SJSA1 (cell line): ENCODE measurements around the gene LRP1. TPM values are rescaled to one million over a fixed set of nuclear protein-coding genes. Genes with fewer than 3 reads are reported as not detected.
A peak's percentile ranks its signal among the peaks of the same experiment; 100 is the strongest.

Source experiments
- DNase-seq, 2 experiments: peaks; one replicate each; pipeline ENCODE4 v3.0.0-alpha.2; 2015 to 2020; ENCODE audit warnings: low spot score in 2 of 2, low read depth in 1 of 2
- H3K27ac ChIP-seq: fragments of 250-450 bp; sonication (Bioruptor Pico); 2 replicates; pipeline ENCODE4 v1.5.1; 2020; ENCODE audit warnings: mild to moderate bottlenecking, moderate library complexity
- H3K27me3 ChIP-seq: fragments of 250-450 bp; sonication (Bioruptor Pico); replicated peaks from 2 replicates; pipeline ENCODE4 v1.5.1; 2020; ENCODE audit warnings: mild to moderate bottlenecking, moderate library complexity
- H3K36me3 ChIP-seq: fragments of 250-450 bp; sonication (Bioruptor Pico); 2 replicates; pipeline ENCODE4 v1.5.1; 2020; ENCODE audit warnings: mild to moderate bottlenecking
- H3K4me1 ChIP-seq: fragments of 250-450 bp; sonication (Bioruptor Pico); replicated peaks from 2 replicates; pipeline ENCODE4 v1.6.1; 2021; ENCODE audit warnings: mild to moderate bottlenecking
- H3K4me3 ChIP-seq: fragments of 250-450 bp; sonication (Bioruptor Pico); 2 replicates; pipeline ENCODE4 v1.5.1; 2020; ENCODE audit warnings: mild to moderate bottlenecking
- H3K9me3 ChIP-seq: fragments of 250-450 bp; sonication (Bioruptor Pico); replicated peaks from 2 replicates; pipeline ENCODE4 v1.5.1; 2020; ENCODE audit warnings: mild to moderate bottlenecking
- total RNA-seq: library from RNA; depleted of rRNA; stranded (reverse); fragments of >200 nt; shearing (Covaris generic); gene quantifications from 2 replicates; pipeline ENCODE4 v1.2.3, GENCODE V29; 2014

Gene LRP1
- total RNA-seq, 1 experiment from 2014 or later = 33.3 TPM

GRCh38 chr12:57156701-57157403, 28.6 kb downstream of the LRP1 start:
- DNase-seq = no peak
- no peaks in the 10 kb centered on the region for H3K9me3 ChIP-seq
- H3K4me1 ChIP-seq = peaks cover 12% of the 10 kb centered on the region
- peaks cover 95% of the 10 kb centered on the region for H3K36me3 ChIP-seq
- no peak overlapping the region for H3K4me3 ChIP-seq
- no peaks in the 10 kb centered on the region for H3K27me3 ChIP-seq
- H3K27ac ChIP-seq = no peak overlapping the region

- Histone ChIP-seq H3K36me3 (peaks cover 96% of the 10 kb centered on the region), H3K27ac (no peak overlapping the region), H3K27me3 (no peaks in the 10 kb centered on the region), H3K9me3 (no peaks in the 10 kb centered on the region), H3K4me1 (peaks cover 4% of the 10 kb centered on the region), H3K4me3 (no peak overlapping the region)
- DNase-seq = no peak
Observed at GRCh38 chr12:57157588-57158173, 29.4 kb downstream of the LRP1 start.

- DNase-seq = no peak
- peaks cover 96% of the 10 kb centered on the region for H3K36me3 ChIP-seq
- no peak overlapping the region for H3K4me3 ChIP-seq
- H3K27ac ChIP-seq = no peak overlapping the region
- no peaks in the 10 kb centered on the region for H3K9me3 ChIP-seq
- no peaks in the 10 kb centered on the region for H3K27me3 ChIP-seq
- no peaks in the 10 kb centered on the region; the same call in 1 of the 2 replicates for H3K4me1 ChIP-seq
Observed at GRCh38 chr12:57158186-57158585, 29.9 kb downstream of the LRP1 start.

- no peaks in the 10 kb centered on the region for H3K9me3 ChIP-seq
- peaks cover 94% of the 10 kb centered on the region for H3K36me3 ChIP-seq
- H3K4me1 ChIP-seq = no peaks in the 10 kb centered on the region
- DNase-seq = no peak
- no peak overlapping the region for H3K27ac ChIP-seq
- H3K4me3 ChIP-seq = no peak overlapping the region
- H3K27me3 ChIP-seq = no peaks in the 10 kb centered on the region
Observed at GRCh38 chr12:57158665-57159064, 30.4 kb downstream of the LRP1 start.

GRCh38 chr12:57159311-57159710, 31.0 kb downstream of the LRP1 start:
- no peaks in the 10 kb centered on the region for H3K9me3 ChIP-seq
- H3K36me3 ChIP-seq = peaks cover 97% of the 10 kb centered on the region
- H3K27ac ChIP-seq = no peak overlapping the region
- H3K4me3 ChIP-seq = no peak overlapping the region
- H3K27me3 ChIP-seq = no peaks in the 10 kb centered on the region
- peaks cover under 1% of the 10 kb centered on the region; the same call in 1 of the 2 replicates for H3K4me1 ChIP-seq
- DNase-seq = no peak

- Histone ChIP-seq H3K36me3 (peaks cover 97% of the 10 kb centered on the region), H3K27ac (no peak overlapping the region), H3K4me1 (peaks cover 7% of the 10 kb centered on the region), H3K27me3 (no peaks in the 10 kb centered on the region), H3K9me3 (no peaks in the 10 kb centered on the region), H3K4me3 (no peak overlapping the region)
- DNase-seq = no peak
Observed at GRCh38 chr12:57160040-57160439, 31.8 kb downstream of the LRP1 start.

GRCh38 chr12:57160741-57161140, 32.5 kb downstream of the LRP1 start:
- Histone ChIP-seq H3K36me3 (peaks cover 97% of the 10 kb centered on the region), H3K27ac (no peak overlapping the region), H3K4me1 (peaks cover 14% of the 10 kb centered on the region)

GRCh38 chr12:57161491-57161890, 33.2 kb downstream of the LRP1 start:
- no peaks in the 10 kb centered on the region for H3K27me3 ChIP-seq
- DNase-seq = no peak
- H3K4me3 ChIP-seq = no peak overlapping the region
- no peaks in the 10 kb centered on the region for H3K9me3 ChIP-seq
- H3K27ac ChIP-seq = no peak overlapping the region
- peaks cover 98% of the 10 kb centered on the region for H3K36me3 ChIP-seq
- peaks cover 22% of the 10 kb centered on the region for H3K4me1 ChIP-seq

More at GRCh38 chr12:57160741-57161140, 32.5 kb downstream of the LRP1 start:
- Histone ChIP-seq H3K4me3 (no peak overlapping the region), H3K27me3 (no peaks in the 10 kb centered on the region), H3K9me3 (no peaks in the 10 kb centered on the region)
- DNase-seq = no peak

GRCh38 chr12:57162553-57163125, 34.4 kb downstream of the LRP1 start:
- no peaks in the 10 kb centered on the region for H3K27me3 ChIP-seq
- H3K4me3 ChIP-seq = no peak overlapping the region
- H3K9me3 ChIP-seq = no peaks in the 10 kb centered on the region
- H3K4me1 ChIP-seq = peaks cover 33% of the 10 kb centered on the region
- H3K36me3 ChIP-seq = peaks cover 97% of the 10 kb centered on the region
- no peak for DNase-seq
- H3K27ac ChIP-seq = no peak overlapping the region

GRCh38 chr12:57164454-57164853, 36.2 kb downstream of the LRP1 start:
- Histone ChIP-seq H3K4me1 (peaks cover 33% of the 10 kb centered on the region), H3K27ac (no peak overlapping the region), H3K27me3 (no peaks in the 10 kb centered on the region), H3K4me3 (no peak overlapping the region), H3K36me3 (peaks cover 94% of the 10 kb centered on the region), H3K9me3 (no peaks in the 10 kb centered on the region)
- no peak for DNase-seq

- no peak for DNase-seq
- Histone ChIP-seq H3K36me3 (peaks cover 94% of the 10 kb centered on the region), H3K4me3 (no peak overlapping the region), H3K9me3 (no peaks in the 10 kb centered on the region), H3K4me1 (peaks cover 33% of the 10 kb centered on the region), H3K27me3 (no peaks in the 10 kb centered on the region), H3K27ac (peak overlapping the region; percentile 38; the same call in 1 of the 2 replicates)
Observed at GRCh38 chr12:57164966-57165625, 36.8 kb downstream of the LRP1 start.

- Histone ChIP-seq H3K27me3 (no peaks in the 10 kb centered on the region), H3K36me3 (peaks cover 92% of the 10 kb centered on the region), H3K27ac (peak overlapping the region; percentile 38; the same call in 1 of the 2 replicates), H3K4me1 (peaks cover 33% of the 10 kb centered on the region), H3K4me3 (no peak overlapping the region), H3K9me3 (no peaks in the 10 kb centered on the region)
- peak in 1 of 2 experiments; percentile 62 for DNase-seq
Observed at GRCh38 chr12:57165741-57166140, 37.5 kb downstream of the LRP1 start.

- peak; percentile 69 to 89 for DNase-seq
- Histone ChIP-seq H3K4me3 (no peak overlapping the region), H3K36me3 (peaks cover 87% of the 10 kb centered on the region), H3K27ac (no peak overlapping the region), H3K9me3 (no peaks in the 10 kb centered on the region), H3K27me3 (no peaks in the 10 kb centered on the region), H3K4me1 (peaks cover 33% of the 10 kb centered on the region)
Observed at GRCh38 chr12:57166971-57167371, 38.7 kb downstream of the LRP1 start.

- Histone ChIP-seq H3K36me3 (peaks cover 84% of the 10 kb centered on the region), H3K9me3 (no peaks in the 10 kb centered on the region), H3K4me3 (no peak overlapping the region), H3K27ac (no peak overlapping the region), H3K27me3 (no peaks in the 10 kb centered on the region), H3K4me1 (peaks cover 33% of the 10 kb centered on the region)
- no peak for DNase-seq
Observed at GRCh38 chr12:57168058-57168457, 39.8 kb downstream of the LRP1 start.
